ENCODE measurements around the gene ZNF662. TPM values are rescaled to one million over a fixed set of nuclear protein-coding genes. Genes with fewer than 3 reads are reported as not detected.

Gene ZNF662
- polyA plus RNA-seq, 1 experiment = 1.2 TPM

GRCh38 chr3:42904076-42904475 is 1.9 kb upstream of the ZNF662 start:
- no peak for DNase-seq (ENCODE audit: low read depth)
- CTCF ChIA-PET = no interaction called here
- no peak for TF ChIP-seq CTCF (IDR thresholded peaks at IDR 0.05; ENCODE audit: insufficient read depth, low read depth, low read length)

GRCh38 chr3:42905740-42906069 is 237 bp upstream of the ZNF662 start:
- POLR2A ChIA-PET = no interaction called here
- CTCF ChIA-PET = no interaction called here

More at GRCh38 chr3:42904076-42904475, 1.9 kb upstream of the ZNF662 start:
- Histone ChIP-seq H3K36me3 (ENCODE audit: control insufficient read depth, insufficient read depth, low read length) (no peaks in the 10 kb centered on the region), H3K27me3 (ENCODE audit: control insufficient read depth, insufficient read depth, low read length) (peaks cover 1% of the 10 kb centered on the region; the same call in 1 of the 2 replicates), H3K4me3 (ENCODE audit: low read depth, low read length) (no peak overlapping the region)
- POLR2A ChIA-PET = no interaction called here

GRCh38 chr3:42906848-42907183 is 874 bp downstream of the ZNF662 start:
- ChIA-PET POLR2A (interaction anchor here (0.5 kb wide), 1 partner anchor 1304 kb away, joined by 27 read pairs; no protein-coding TSS in a partner anchor), CTCF (no interaction called here)
- DNase-seq (ENCODE audit: low read depth) = no peak
- TF ChIP-seq CTCF (IDR thresholded peaks at IDR 0.05; ENCODE audit: insufficient read depth, low read depth, low read length) = no peak
- H3K36me3 ChIP-seq (ENCODE audit: control insufficient read depth, insufficient read depth, low read length) = no peaks in the 10 kb centered on the region
- peaks cover 1% of the 10 kb centered on the region; the same call in 1 of the 2 replicates for H3K27me3 ChIP-seq (ENCODE audit: control insufficient read depth, insufficient read depth, low read length)
- peak overlapping the region; percentile 47 for H3K4me3 ChIP-seq (ENCODE audit: low read depth, low read length)

More at GRCh38 chr3:42905740-42906069, 237 bp upstream of the ZNF662 start:
- Histone ChIP-seq H3K4me3 (ENCODE audit: low read depth, low read length) (peak overlapping the region; percentile 47), H3K36me3 (ENCODE audit: control insufficient read depth, insufficient read depth, low read length) (no peaks in the 10 kb centered on the region), H3K27me3 (ENCODE audit: control insufficient read depth, insufficient read depth, low read length) (peaks cover 1% of the 10 kb centered on the region; the same call in 1 of the 2 replicates)
- no peak for TF ChIP-seq CTCF (IDR thresholded peaks at IDR 0.05; ENCODE audit: insufficient read depth, low read depth, low read length)
- no peak for DNase-seq (ENCODE audit: low read depth)

DNA sequence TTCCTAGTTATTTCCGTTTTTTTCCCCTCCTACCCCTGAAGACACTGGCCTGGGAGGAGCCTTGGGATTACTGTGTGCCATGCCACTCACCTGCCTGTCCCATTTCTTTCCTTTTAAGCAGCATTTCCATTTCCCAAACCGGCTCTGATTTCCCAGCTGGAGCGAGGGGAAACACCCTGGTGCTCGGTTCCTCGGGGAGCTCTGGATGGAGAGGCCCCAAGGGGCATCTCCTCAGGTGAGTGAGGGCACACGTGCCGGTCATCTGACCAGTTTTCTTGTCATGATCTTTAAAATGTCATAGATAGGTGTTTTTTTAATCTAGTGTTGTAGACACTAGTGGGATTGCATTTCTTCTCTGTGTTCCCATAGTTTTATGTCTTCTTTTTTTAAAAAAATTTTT is 2.7 kb downstream of the ZNF662 start:
- no peak for DNase-seq (ENCODE audit: low read depth)
- Histone ChIP-seq H3K4me3 (ENCODE audit: low read depth, low read length) (no peak overlapping the region), H3K36me3 (ENCODE audit: control insufficient read depth, insufficient read depth, low read length) (no peaks in the 10 kb centered on the region), H3K27me3 (ENCODE audit: control insufficient read depth, insufficient read depth, low read length) (peaks cover 1% of the 10 kb centered on the region; the same call in 1 of the 2 replicates)
- no peak for TF ChIP-seq CTCF (IDR thresholded peaks at IDR 0.05; ENCODE audit: insufficient read depth, low read depth, low read length)
- ChIA-PET CTCF (no interaction called here), POLR2A (no interaction called here)

DNA sequence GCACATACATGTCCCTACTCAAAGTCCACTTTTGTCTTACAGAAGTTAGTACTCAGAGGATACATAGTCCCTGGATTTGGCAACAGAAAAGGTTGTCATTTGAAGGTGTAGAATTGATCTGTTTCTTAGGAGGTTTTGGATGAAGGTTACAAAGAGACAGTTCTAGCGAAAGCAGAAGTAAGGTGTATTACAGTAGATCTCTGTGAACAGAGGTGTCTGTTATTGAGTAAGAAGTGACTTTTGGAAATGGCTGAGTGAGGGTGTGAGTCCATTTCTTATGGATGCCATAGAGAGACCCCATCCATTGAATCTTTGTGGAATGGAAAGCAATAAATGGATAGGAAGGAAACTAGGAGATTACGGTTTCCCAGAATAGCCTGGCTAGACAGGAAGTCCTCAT is 5.6 kb downstream of the ZNF662 start:
- no peak for TF ChIP-seq CTCF (IDR thresholded peaks at IDR 0.05; ENCODE audit: insufficient read depth, low read depth, low read length)
- Histone ChIP-seq H3K36me3 (ENCODE audit: control insufficient read depth, insufficient read depth, low read length) (no peaks in the 10 kb centered on the region), H3K4me3 (ENCODE audit: low read depth, low read length) (no peak overlapping the region), H3K27me3 (ENCODE audit: control insufficient read depth, insufficient read depth, low read length) (no peaks in the 10 kb centered on the region)
- DNase-seq (ENCODE audit: low read depth) = no peak
- CTCF ChIA-PET = no interaction called here
- POLR2A ChIA-PET = no interaction called here

Data from BJ (cell line).